H1 (cell line): ENCODE measurements around the gene SYTL1. TPM values are rescaled to one million over a fixed set of nuclear protein-coding genes. Genes with fewer than 3 reads are reported as not detected.

Source experiments
- CTCF ChIA-PET: fragments of 300-600 bp; sonication (Branson Sonifier 250); formaldehyde crosslinking; loops from one replicate; lab custom pipeline; 2021; ENCODE audit not compliant: partially characterized antibody; lab: Charles Lee
- POLR2A ChIA-PET: fragments of 300-600 bp; sonication (Branson Sonifier 250); formaldehyde crosslinking; loops from one replicate; lab custom pipeline; 2021; ENCODE audit warnings: inconsistent platforms; ENCODE audit not compliant: partially characterized antibody; lab: Charles Lee
- DNase-seq, 2 experiments: peaks; one replicate each; pipeline versions ENCODE4 v3.0.0 to v3.0.0-alpha.2; 2010 to 2022; ENCODE audit warnings: low spot score in 2 of 2, low read depth in 1 of 2, mixed read lengths in 1 of 2
- FAIRE-seq: peaks from 2 replicates; lab custom pipeline; 2011; peaks lifted over from hg19 to GRCh38; lab: Jason Lieb, UNC
- H2AFZ ChIP-seq: 2 replicates; pipeline ENCODE4 v1.8.1; 2012; ENCODE audit warnings: low read length, inconsistent platforms
- H2AK5ac ChIP-seq: 2 replicates; pipeline ENCODE4 v1.6.1; 2013; ENCODE audit warnings: low read depth, low read length
- H2BK120ac ChIP-seq: replicated peaks from 2 replicates; pipeline ENCODE3; 2013; ENCODE audit warnings: low read depth, low read length, inconsistent platforms
- H2BK12ac ChIP-seq: 2 replicates; pipeline ENCODE4 v1.6.1; 2013; ENCODE audit warnings: low read depth, low read length
- H2BK15ac ChIP-seq: 2 replicates; pipeline ENCODE4 v1.6.1; 2013; ENCODE audit warnings: low read length
- H2BK20ac ChIP-seq: 2 replicates; pipeline ENCODE4 v1.6.1; 2013; ENCODE audit warnings: low read length
- H2BK5ac ChIP-seq: 2 replicates; pipeline ENCODE4 v1.6.1; 2013; ENCODE audit warnings: low read depth, low read length
- H3K14ac ChIP-seq: 2 replicates; pipeline ENCODE4 v1.6.1; 2013; ENCODE audit warnings: inconsistent platforms; ENCODE audit not compliant: insufficient read length
- H3K18ac ChIP-seq: 2 replicates; pipeline ENCODE4 v1.6.1; 2013; ENCODE audit warnings: low read length; ENCODE audit errors: extremely low read depth
- H3K23ac ChIP-seq: 2 replicates; pipeline ENCODE4 v1.6.1; 2013; ENCODE audit warnings: inconsistent platforms; ENCODE audit not compliant: insufficient read length
- H3K23me2 ChIP-seq: 2 replicates; pipeline ENCODE4 v1.6.1; 2013; ENCODE audit warnings: low read depth, low read length
- H3K27ac ChIP-seq: 2 replicates; pipeline ENCODE4 v1.6.1; 2011; ENCODE audit warnings: low read depth, low read length, inconsistent platforms
- H3K27me3 ChIP-seq, 4 experiments: replicated peaks in 1 of 4; 1 replicate in 1 of 4; 2 replicates in 3 of 4; pipeline versions ENCODE4 v1.6.1 to v1.8.1; 2011 to 2013; ENCODE audit warnings: low read length in 3 of 4, mild to moderate bottlenecking in 3 of 4, inconsistent platforms in 2 of 4, mixed read lengths in 2 of 4, moderate library complexity in 1 of 4; ENCODE audit not compliant: control insufficient read depth in 3 of 4, insufficient read depth in 3 of 4; ENCODE audit errors: extremely low read depth in 1 of 4
- H3K36me3 ChIP-seq, 4 experiments: 2 replicates each; pipeline versions ENCODE4 v1.6.1 to v1.8.1; 2011 to 2013; ENCODE audit warnings: mild to moderate bottlenecking in 4 of 4, low read length in 3 of 4, moderate library complexity in 2 of 4, control low read depth in 1 of 4, inconsistent platforms in 1 of 4; ENCODE audit not compliant: insufficient read depth in 4 of 4, control insufficient read depth in 2 of 4
- H3K4ac ChIP-seq: replicated peaks from 2 replicates; pipeline ENCODE3; 2013; ENCODE audit warnings: low read length, low read depth, mixed read lengths, inconsistent platforms; ENCODE audit not compliant: insufficient read length
- H3K4me1 ChIP-seq, 4 experiments: replicated peaks in 1 of 4; 1 replicate in 1 of 4; 2 replicates in 3 of 4; pipeline versions ENCODE4 v1.6.1 to v1.8.1; 2011 to 2013; ENCODE audit warnings: low read length in 3 of 4, inconsistent platforms in 2 of 4, mixed read lengths in 1 of 4; ENCODE audit not compliant: insufficient read depth in 4 of 4, control insufficient read depth in 3 of 4
- H3K4me2 ChIP-seq, 2 experiments: 2 replicates each; pipeline versions ENCODE4 v1.6.1 to v1.8.1; 2011 to 2013; ENCODE audit warnings: low read depth in 2 of 2, low read length in 2 of 2, control low read depth in 1 of 2, inconsistent platforms in 1 of 2, mild to moderate bottlenecking in 1 of 2; ENCODE audit not compliant: insufficient read depth in 1 of 2
- H3K4me3 ChIP-seq, 4 experiments: fragments of 200-600, 300-600 bp in 1 of 4; sonication (generic), shearing (Covaris generic), sonication (Bioruptor Twin) in 1 of 4; 2 replicates each; pipeline versions ENCODE4 v1.5.1 to v1.8.1; 2011 to 2016; ENCODE audit warnings: low read length in 4 of 4, low read depth in 3 of 4, control low read depth in 2 of 4, inconsistent platforms in 2 of 4, mild to moderate bottlenecking in 2 of 4, mixed read lengths in 1 of 4, moderate library complexity in 1 of 4; ENCODE audit not compliant: insufficient read depth in 2 of 4; ENCODE audit errors: extremely low read depth in 1 of 4
- H3K56ac ChIP-seq: replicated peaks from 2 replicates; pipeline ENCODE3; 2013; ENCODE audit warnings: low read depth, mild to moderate bottlenecking, mixed read lengths, low read length, inconsistent platforms; ENCODE audit not compliant: insufficient read length
- H3K79me1 ChIP-seq: 2 replicates; pipeline ENCODE4 v1.6.1; 2013; ENCODE audit warnings: low read depth, low read length, control low read depth
- H3K79me2 ChIP-seq, 2 experiments: 2 replicates each; pipeline versions ENCODE4 v1.6.1 to v1.8.1; 2012 to 2013; ENCODE audit warnings: low read length in 2 of 2, mild to moderate bottlenecking in 2 of 2, inconsistent platforms in 1 of 2; ENCODE audit not compliant: insufficient read depth in 2 of 2, control insufficient read depth in 1 of 2
- H3K9ac ChIP-seq, 4 experiments: replicated peaks in 1 of 4; 1 replicate in 1 of 4; 2 replicates in 3 of 4; pipeline versions ENCODE4 v1.6.1 to v1.8.1; 2011 to 2013; ENCODE audit warnings: low read depth in 3 of 4, low read length in 3 of 4, control low read depth in 2 of 4, mild to moderate bottlenecking in 2 of 4, moderate library complexity in 2 of 4, inconsistent platforms in 1 of 4; ENCODE audit errors: extremely low read depth in 1 of 4
- H3K9me3 ChIP-seq, 2 experiments: 2 replicates each; pipeline versions ENCODE4 v1.6.1 to v1.8.1; 2012 to 2013; ENCODE audit warnings: mild to moderate bottlenecking in 2 of 2, moderate library complexity in 2 of 2, control low read depth in 1 of 2, inconsistent platforms in 1 of 2, low read depth in 1 of 2, low read length in 1 of 2, mixed read lengths in 1 of 2; ENCODE audit not compliant: insufficient read depth in 2 of 2
- H4K20me1 ChIP-seq, 2 experiments: replicated peaks in 1 of 2; 2 replicates each; pipeline versions ENCODE3 to v1.8.1; 2011 to 2013; ENCODE audit warnings: inconsistent platforms in 2 of 2, low read length in 2 of 2, mild to moderate bottlenecking in 1 of 2; ENCODE audit not compliant: insufficient read depth in 2 of 2, control insufficient read depth in 1 of 2
- H4K5ac ChIP-seq: 2 replicates; pipeline ENCODE4 v1.6.1; 2013; ENCODE audit warnings: low read length, low read depth, mixed read lengths, inconsistent platforms; ENCODE audit not compliant: insufficient read length
- H4K8ac ChIP-seq: 2 replicates; pipeline ENCODE4 v1.8.0; 2013; ENCODE audit warnings: mild to moderate bottlenecking, moderate library complexity, low read length, inconsistent platforms; ENCODE audit not compliant: insufficient read depth; ENCODE audit errors: extremely low read depth
- H4K91ac ChIP-seq: replicated peaks from 2 replicates; pipeline ENCODE3; 2013; ENCODE audit warnings: low read length, mixed read lengths, inconsistent platforms; ENCODE audit not compliant: insufficient read length
- CBX5 ChIP-seq: fragments of 300-800, 300-1000 bp; sonication (generic); IDR thresholded peaks from 2 replicates; pipeline ENCODE4 v1.7.1; 2016; ENCODE audit warnings: antibody characterized with exemption, low read length, low read depth
- CTBP2 ChIP-seq: IDR thresholded peaks from 2 replicates; pipeline ENCODE4 v1.7.0; 2011; ENCODE audit warnings: borderline replicate concordance, mild to moderate bottlenecking, moderate library complexity, mixed read lengths, low read length; ENCODE audit not compliant: insufficient read depth, insufficient read length
- EGR1 ChIP-seq: IDR thresholded peaks from 2 replicates; pipeline ENCODE4 v1.6.1; 2011; ENCODE audit warnings: low read depth, low read length, borderline replicate concordance
- FOSL1 ChIP-seq: IDR thresholded peaks from 2 replicates; pipeline ENCODE4 v1.6.1; 2011; ENCODE audit warnings: mild to moderate bottlenecking, low read depth, low read length, moderate library complexity; ENCODE audit not compliant: insufficient read depth
- KDM4A ChIP-seq: IDR thresholded peaks from one replicate; pipeline ENCODE4 v1.7.1; 2012; ENCODE audit warnings: low read depth, mild to moderate bottlenecking, moderate library complexity, low read length, inconsistent platforms; ENCODE audit not compliant: severe bottlenecking
- PHF8 ChIP-seq: fragments of 200-600 bp; sonication (generic); conservative IDR thresholded peaks from 2 replicates; pipeline ENCODE4 v1.7.1; 2012; ENCODE audit warnings: low read depth, mild to moderate bottlenecking, inconsistent platforms, low read length, moderate library complexity
- POLR2A ChIP-seq, 2 experiments: IDR thresholded peaks; 1 replicate in 1 of 2; 2 replicates in 1 of 2; pipeline ENCODE4 v1.6.1; 2011; ENCODE audit warnings: low read depth in 2 of 2, low read length in 2 of 2, mild to moderate bottlenecking in 2 of 2; ENCODE audit errors: control extremely low read depth in 1 of 2
- RBBP5 ChIP-seq: IDR thresholded peaks from 2 replicates; pipeline ENCODE4 v1.7.1; 2012; ENCODE audit warnings: low read depth, mild to moderate bottlenecking, inconsistent platforms, low read length, moderate library complexity, borderline replicate concordance
- RFX5 ChIP-seq: IDR thresholded peaks from 2 replicates; pipeline ENCODE4 v1.6.1; 2011; ENCODE audit warnings: low read depth, low read length, improper control_type of control experiment, borderline replicate concordance
- TAF1 ChIP-seq: IDR thresholded peaks from 2 replicates; pipeline ENCODE4 v1.6.1; 2011; ENCODE audit warnings: mild to moderate bottlenecking, low read depth, low read length
- ZNF274 ChIP-seq: IDR thresholded peaks from 2 replicates; pipeline ENCODE4 v1.7.0; 2012; ENCODE audit warnings: low read length, borderline replicate concordance; ENCODE audit errors: extremely low read depth
- WGBS, 2 experiments: shearing (Covaris generic) in 1 of 2; methylation state at CpG; one replicate each; pipeline versions ENCODE4 v1.1.6 to v1.1.7; 2013 to 2015; ENCODE audit warnings: low lambda C conversion rate in 2 of 2, mixed read lengths in 2 of 2, inconsistent platforms in 1 of 2, low coverage in 1 of 2, missing lambda C conversion rate in 1 of 2; ENCODE audit not compliant: insufficient replicate concordance in 2 of 2, insufficient coverage in 1 of 2, insufficient read length in 1 of 2; ENCODE audit errors: extremely low coverage in 1 of 2, missing lambda C conversion rate in 1 of 2; 5-methylcytosine and 5-hydroxymethylcytosine counted together
- polyA plus RNA-seq, 7 experiments: library from polyadenylated mRNA; depleted of rRNA in 3 of 7; stranded (reverse) in 5 of 7; unstranded in 2 of 7; fragments of >200 nt in 5 of 7; fragments of 200-250 nt in 2 of 7; gene quantifications; 1 replicate in 5 of 7; 2 replicates in 1 of 7; 4 replicates in 1 of 7; pipeline versions ENCODE4 v1.2.1 to v1.2.3, GENCODE V29; 2011 to 2013; ENCODE audit warnings: missing spikeins in 2 of 7, mixed read lengths in 2 of 7
- total RNA-seq: library from RNA; stranded (reverse); fragmentation: NEBNext Ultra II Directional; extraction: Animal tissue kit (Norgen Biotek cat#: 25700); gene quantifications from 2 replicates; pipeline ENCODE4 v1.2.1, GENCODE V29; 2021
- TF ChIP-seq, protein P1 (sequence below): IDR thresholded peaks from 2 replicates; pipeline ENCODE4 v1.6.1; 2011; ENCODE audit warnings: low read length, improper control_type of control experiment

SYTL1 gene
- total and polyA plus RNA-seq, 2 of the 8 experiments (the other 6 are each of a cell fraction or from before 2014, with no cell fraction given) = 6.4 to 19.5 TPM

DNA sequence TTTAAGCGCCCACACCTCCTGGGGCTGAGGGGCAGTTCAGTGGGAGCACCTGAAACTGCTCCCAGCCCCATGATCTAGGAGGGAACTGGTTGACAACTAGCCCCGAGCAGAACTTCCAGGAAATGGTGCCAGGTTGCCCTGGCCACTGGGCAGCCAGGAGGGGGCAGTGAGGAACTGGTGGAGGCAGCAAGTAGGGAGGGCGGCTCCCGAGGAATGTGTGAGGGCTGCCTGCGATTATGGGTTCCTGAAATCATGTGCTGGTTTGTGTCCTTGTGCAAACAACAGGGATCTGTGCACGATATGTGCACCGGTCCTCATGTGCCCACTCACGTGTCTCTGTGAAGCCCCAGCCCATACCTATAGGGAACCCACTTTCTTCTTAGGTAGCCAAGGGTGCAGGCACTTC lies 60.5 kb downstream of the SYTL1 start:
- Histone ChIP-seq H3K36me3 (peaks cover 0 to 4% (median under 1%) of the 10 kb centered on the region in 4 experiments; a peak in 1 of 8 replicates), H3K9ac (no peak overlapping the region), H3K14ac (no peak overlapping the region), H3K27me3 (no peaks in the 10 kb centered on the region), H4K20me1 (peaks cover 0 to 4% of the 10 kb centered on the region in 2 experiments), H3K9me3 (no peaks in the 10 kb centered on the region), H2BK120ac (no peak overlapping the region), H4K5ac (no peak overlapping the region), H3K79me1 (no peaks in the 10 kb centered on the region), H3K23me2 (no peaks in the 10 kb centered on the region), H3K4me1 (peaks cover 13 to 48% (median 22%) of the 10 kb centered on the region in 4 experiments), H3K4ac (no peak overlapping the region), H3K56ac (no peak overlapping the region), H4K8ac (no peak overlapping the region), H2BK12ac (peak overlapping the region; percentile 88; the same call in 1 of the 2 replicates), H3K4me2 (no peak overlapping the region), H3K4me3 (no peak overlapping the region), H3K23ac (no peak overlapping the region), H2BK15ac (no peak overlapping the region; the same call in 1 of the 2 replicates), H3K27ac (peak overlapping the region; percentile 1; the same call in 1 of the 2 replicates), H2BK5ac (peak overlapping the region; percentile 36; the same call in 1 of the 2 replicates), H3K79me2 (no peaks in the 10 kb centered on the region), H2AFZ (no peak overlapping the region), H4K91ac (no peak overlapping the region), H3K18ac (peak overlapping the region; percentile 81; the same call in 1 of the 2 replicates), H2BK20ac (no peak overlapping the region), H2AK5ac (no peak overlapping the region)
- POLR2A ChIA-PET = interaction anchor here (1.0 to 1.9 kb wide), 10 partner anchors 9 to 247 kb away, joined by 3 to 6 read pairs (median 4); partner anchors contain the start of gene SLC9A1
- FAIRE-seq = no peak
- peak in 1 of 2 experiments; percentile 76 for DNase-seq
- 81% methylated on average over 8 of the region's 8 CpGs; no CpG with 5 or more reads in 1 of the 2 experiments for WGBS, 2 experiments
- CTCF ChIA-PET = interaction anchor here (0.8 to 37.8 kb wide), 31 partner anchors 8 to 371 kb away, joined by 3 to 863 read pairs (median 5); partner anchors contain the start of genes AHDC1, GPR3, MAP3K6 and STX12
- TF ChIP-seq, protein P1, sequence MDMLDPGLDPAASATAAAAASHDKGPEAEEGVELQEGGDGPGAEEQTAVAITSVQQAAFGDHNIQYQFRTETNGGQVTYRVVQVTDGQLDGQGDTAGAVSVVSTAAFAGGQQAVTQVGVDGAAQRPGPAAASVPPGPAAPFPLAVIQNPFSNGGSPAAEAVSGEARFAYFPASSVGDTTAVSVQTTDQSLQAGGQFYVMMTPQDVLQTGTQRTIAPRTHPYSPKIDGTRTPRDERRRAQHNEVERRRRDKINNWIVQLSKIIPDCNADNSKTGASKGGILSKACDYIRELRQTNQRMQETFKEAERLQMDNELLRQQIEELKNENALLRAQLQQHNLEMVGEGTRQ = no peak
- TF ChIP-seq CBX5 = no peak
- no peak for TF ChIP-seq RFX5
- TF ChIP-seq EGR1 = no peak
- no peak for TF ChIP-seq FOSL1
- 0 out of 3 replicates have a peak, but pooled peaks of 1 of the 2 experiments have one; percentile 46 for TF ChIP-seq POLR2A (IDR thresholded peaks at IDR 0.05; ENCODE audit: control extremely low read depth in 1 of 2, low read depth in 2 of 2, low read length in 2 of 2)
- TF ChIP-seq PHF8 = no peak
- TF ChIP-seq RBBP5 = no peak
- TF ChIP-seq KDM4A = no peak
- no peak for TF ChIP-seq TAF1
- no peak for TF ChIP-seq CTBP2
- no peak for TF ChIP-seq ZNF274
